Fibroblast of lung (primary cell): Measurements from ENCODE around the gene PLK3.

Source experiments
- CTCF ChIP-seq, 2 donors: IDR thresholded peaks in 1 of 2; conservative IDR thresholded peaks in 1 of 2; 1 replicate in 1 of 2; 2 replicates in 1 of 2; pipeline ENCODE4 v1.5.1; 2011 to 2012; ENCODE audit warnings: low read length in 2 of 2, control low read depth in 1 of 2, inconsistent platforms in 1 of 2, low read depth in 1 of 2, mild to moderate bottlenecking in 1 of 2
- EZH2 ChIP-seq: IDR thresholded peaks from 2 replicates; pipeline ENCODE4 v1.5.1; 2012; ENCODE audit warnings: low read length, control low read depth, mild to moderate bottlenecking; ENCODE audit errors: missing control alignments

- TF ChIP-seq CTCF (conservative IDR thresholded peaks at IDR 0.05 in 1 of 2, IDR thresholded peaks at IDR 0.05 in 1 of 2; ENCODE audit: low read depth in 1 of 2, low read length in 2 of 2) = no peak
- TF ChIP-seq EZH2 = no peak
Measured at GRCh38 chr1:44819608-44820327, 19.6 kb downstream of the PLK3 start.
